NB4 (cell line): Measurements from ENCODE around the gene RAD18.

Experiments
- CTCF ChIP-seq: IDR thresholded peaks from one replicate; pipeline ENCODE4 v1.5.1; 2012; ENCODE audit warnings: low read depth, low read length
- MAX ChIP-seq: IDR thresholded peaks from 2 replicates; pipeline ENCODE4 v1.6.1; 2011; ENCODE audit warnings: low read depth, low read length
- POLR2A ChIP-seq: IDR thresholded peaks from 2 replicates; pipeline ENCODE4 v1.6.1; 2011; ENCODE audit warnings: mild to moderate bottlenecking; ENCODE audit not compliant: insufficient read length; ENCODE audit errors: extremely low read depth

GRCh38 chr3:8945890-8946600 lies 17.2 kb downstream of the RAD18 start:
- TF ChIP-seq POLR2A (no peak), CTCF (no peak), MAX (no peak)
